Measurements from ENCODE around the gene MEF2C. TPM values are rescaled to one million over a fixed set of nuclear protein-coding genes. Genes with fewer than 3 reads are reported as not detected.

MEF2C gene
- total and polyA plus RNA-seq, 8 donors: 3.0 to 48.1 (median 14.6) TPM

DNA sequence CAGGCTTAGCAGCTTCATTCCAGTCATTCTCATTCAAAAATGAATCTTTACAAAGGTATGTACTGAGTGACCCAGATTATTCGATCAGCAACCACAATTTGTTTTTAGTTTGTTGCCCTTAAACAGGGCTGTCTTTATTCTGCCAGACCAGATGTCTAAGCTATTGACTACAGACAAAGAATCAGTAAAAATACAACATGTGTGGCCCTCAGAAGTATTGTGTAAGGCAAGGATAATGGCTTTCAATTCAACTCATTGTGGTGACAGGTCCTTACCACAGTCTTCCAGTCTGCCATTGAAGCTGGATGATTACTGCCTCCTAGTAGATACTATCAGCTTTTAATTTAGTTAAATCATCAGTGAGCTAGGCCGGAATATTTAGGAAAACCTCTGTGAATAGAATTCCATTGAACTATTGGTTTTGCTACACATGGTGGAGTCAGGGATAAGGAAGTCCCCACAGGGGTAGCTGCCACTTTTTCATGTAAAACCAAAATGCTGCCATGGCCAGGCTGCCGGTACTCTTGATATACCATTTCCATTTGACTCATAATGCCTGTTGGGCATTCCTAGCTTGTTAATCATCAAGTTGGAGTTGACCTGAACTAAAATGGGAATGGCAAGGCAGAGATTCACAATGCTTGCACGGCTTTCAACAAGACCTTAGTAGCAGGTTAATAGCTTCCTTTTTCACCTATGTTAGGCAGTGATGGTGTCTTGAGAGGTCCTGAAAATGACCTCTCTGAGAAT lies 175.6 kb downstream of the MEF2C start:
- 65 to 84% (median 70%) methylated on average over 4 of the region's 4 CpGs for WGBS, 5 donors
- Histone ChIP-seq H3K36me3 (no peaks in the 10 kb centered on the region), H3K4me3 (no peak overlapping the region), H3K4me1 (no peaks in the 10 kb centered on the region), H3K27me3 (peaks cover 0 to 39% (median 0%) of the 10 kb centered on the region in 3 donors), H3K27ac (no peak overlapping the region), H3K9me3 (no peaks in the 10 kb centered on the region)
- intact Hi-C loops (cut with DNase I; ENCODE audit: low total_unique reads): no loop called here
- DNase-seq: no peak
- no peak for TF ChIP-seq EP300 (IDR thresholded peaks at IDR 0.05)
- no peak for TF ChIP-seq POLR2A (IDR thresholded peaks at IDR 0.05)
- no peak for TF ChIP-seq CTCF (IDR thresholded peaks at IDR 0.05)
- TF ChIP-seq POLR2AphosphoS5 (IDR thresholded peaks at IDR 0.05): no peak

- intact Hi-C loops (cut with DNase I; ENCODE audit: low total_unique reads): no loop called here
- no peaks in the 10 kb centered on the region for H3K4me1 ChIP-seq
- no peaks in the 10 kb centered on the region for H3K9me3 ChIP-seq
- H3K27ac ChIP-seq: no peak overlapping the region
- DNase-seq: no peak
- no peak overlapping the region for H3K4me3 ChIP-seq
- WGBS, 5 donors: 28 to 53% (median 34%) methylated on average over 4 of the region's 4 CpGs
- no peak for TF ChIP-seq POLR2A (IDR thresholded peaks at IDR 0.05)
- TF ChIP-seq POLR2AphosphoS5 (IDR thresholded peaks at IDR 0.05): no peak
- TF ChIP-seq EP300 (IDR thresholded peaks at IDR 0.05): no peak
- no peak for TF ChIP-seq CTCF (IDR thresholded peaks at IDR 0.05)
- no peaks in the 10 kb centered on the region for H3K36me3 ChIP-seq
- H3K27me3 ChIP-seq: peaks cover 0 to 62% (median 0%) of the 10 kb centered on the region in 3 donors
These were observed 180.7 kb downstream of the MEF2C start for GRCh38 chr5:88702332-88702731.

- Histone ChIP-seq H3K4me3 (no peak overlapping the region), H3K36me3 (no peaks in the 10 kb centered on the region), H3K27me3 (peaks cover 0 to 69% (median 16%) of the 10 kb centered on the region in 3 donors), H3K9me3 (no peaks in the 10 kb centered on the region), H3K4me1 (no peaks in the 10 kb centered on the region), H3K27ac (no peak overlapping the region)
- no peak for TF ChIP-seq CTCF (IDR thresholded peaks at IDR 0.05)
- no peak for DNase-seq
- intact Hi-C loops (cut with DNase I; ENCODE audit: low total_unique reads): no loop called here
These were observed 182.9 kb downstream of the MEF2C start for GRCh38 chr5:88700121-88700520.

GRCh38 chr5:88698290-88698689 lies 184.7 kb downstream of the MEF2C start:
- H3K9me3 ChIP-seq: no peaks in the 10 kb centered on the region
- intact Hi-C loops (cut with DNase I; ENCODE audit: low total_unique reads): no loop called here
- 55 to 73% (median 57%) methylated on average over 1 of the region's 1 CpG for WGBS, 5 donors
- TF ChIP-seq POLR2AphosphoS5 (IDR thresholded peaks at IDR 0.05): no peak
- peaks cover 0 to 4% (median 0%) of the 10 kb centered on the region in 4 donors for H3K4me1 ChIP-seq
- H3K4me3 ChIP-seq: no peak overlapping the region
- H3K36me3 ChIP-seq: no peaks in the 10 kb centered on the region
- H3K27me3 ChIP-seq: peaks cover 6 to 79% (median 33%) of the 10 kb centered on the region in 3 donors
- no peak overlapping the region for H3K27ac ChIP-seq
- no peak for DNase-seq

DNA sequence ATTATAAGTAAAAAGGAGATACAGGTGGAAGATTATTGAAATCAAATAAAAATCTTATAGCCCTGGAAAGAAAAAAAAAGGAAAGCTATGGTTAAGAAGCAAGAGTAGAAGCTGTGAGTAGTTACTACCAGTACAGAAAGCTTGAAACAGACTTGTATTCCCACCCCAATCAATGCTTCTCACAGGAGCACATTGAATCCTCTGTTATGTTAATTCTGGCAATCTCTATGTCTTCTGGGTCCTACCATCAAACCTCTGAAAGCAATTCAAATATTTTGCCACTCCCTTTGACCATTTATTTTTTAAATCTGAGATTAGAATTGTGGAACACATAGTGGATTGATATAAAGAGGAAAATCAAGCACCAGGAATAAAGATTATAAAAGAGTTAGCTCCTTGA lies 186.5 kb downstream of the MEF2C start:
- DNase-seq: no peak
- Histone ChIP-seq H3K4me3 (no peak overlapping the region), H3K9me3 (no peaks in the 10 kb centered on the region), H3K27me3 (peaks cover 19 to 94% (median 51%) of the 10 kb centered on the region in 3 donors), H3K27ac (no peak overlapping the region), H3K36me3 (no peaks in the 10 kb centered on the region), H3K4me1 (peaks cover 5 to 17% (median 12%) of the 10 kb centered on the region in 4 donors)
- intact Hi-C loops (cut with DNase I; ENCODE audit: low total_unique reads): no loop called here
- TF ChIP-seq POLR2AphosphoS5 (IDR thresholded peaks at IDR 0.05) (no peak), EP300 (IDR thresholded peaks at IDR 0.05) (no peak), CTCF (IDR thresholded peaks at IDR 0.05) (no peak), POLR2A (IDR thresholded peaks at IDR 0.05) (no peak)

Measured in stomach (tissue), 9 donors.